K562 (cell line): Measurements from ENCODE around the gene MPIG6B. TPM values are rescaled to one million over a fixed set of nuclear protein-coding genes. Genes with fewer than 3 reads are reported as not detected.

Source experiments
- ATAC-seq: fragments of 200-7000 bp; cut with Tn5 transposase; 3 replicates; pipeline ENCODE4 v1.9.1; 2020; ENCODE audit warnings: moderate library complexity
- BruUV-seq: library from RNA; stranded (reverse); fragments of 400-500 nt; replicated peaks from 2 replicates; lab custom pipeline; 2021; lab: Mats Ljungman, UMichigan
- CTCF ChIA-PET: fragments of 300-600 bp; formaldehyde crosslinking; extraction: SDS; loops from one replicate; lab custom pipeline; 2021; ENCODE audit warnings: low intra/inter-chr PET ratio; lab: Yijun Ruan, JAX
- POLR2A ChIA-PET: fragments of 300-600, 350-650 bp; sonication (Branson Sonifier 250); formaldehyde crosslinking; extraction: SDS; loops from one replicate; lab custom pipeline; 2021; ENCODE audit warnings: antibody characterized with exemption, inconsistent platforms; lab: Yijun Ruan, JAX
- DNase-seq, 4 experiments: peaks; one replicate each; pipeline versions ENCODE4 v3.0.0 to v3.0.0-alpha.2; 2011 to 2018; ENCODE audit warnings: low spot score in 3 of 4, mixed read lengths in 3 of 4; ENCODE audit errors: extremely low read depth in 1 of 4
- FAIRE-seq: peaks from 2 replicates; lab custom pipeline; 2011; peaks lifted over from hg19 to GRCh38; lab: Jason Lieb, UNC
- H2AFZ ChIP-seq: 2 replicates; pipeline ENCODE4 v1.6.0; 2011; ENCODE audit warnings: low read depth, low read length, control low read depth, inconsistent platforms
- H3K27ac ChIP-seq: fragments of 200-600 bp; 3 replicates; pipeline ENCODE4 v1.8.0; 2011; ENCODE audit warnings: low read depth, mild to moderate bottlenecking, control low read depth, inconsistent platforms, low read length, moderate library complexity, mixed read lengths; ENCODE audit errors: extremely low read depth
- H3K27me3 ChIP-seq, 2 experiments: fragments of 300-600 bp in 1 of 2; 2 replicates in 1 of 2; 3 replicates in 1 of 2; pipeline versions ENCODE4 v1.6.0 to v1.8.0; 2011; ENCODE audit warnings: inconsistent platforms in 2 of 2, low read length in 2 of 2, mild to moderate bottlenecking in 1 of 2, mixed read lengths in 1 of 2, moderate library complexity in 1 of 2; ENCODE audit not compliant: control insufficient read depth in 2 of 2, insufficient read depth in 2 of 2
- H3K36me3 ChIP-seq: fragments of 300-600 bp; 3 replicates; pipeline ENCODE4 v1.8.0; 2011; ENCODE audit warnings: mild to moderate bottlenecking, low read length, inconsistent platforms; ENCODE audit not compliant: control insufficient read depth, insufficient read depth
- H3K4me1 ChIP-seq, 2 experiments: fragments of 200-600 bp in 1 of 2; replicated peaks in 1 of 2; 2 replicates in 1 of 2; 3 replicates in 1 of 2; pipeline versions ENCODE4 v1.5.1 to v1.8.0; 2011; ENCODE audit warnings: inconsistent platforms in 2 of 2, low read length in 2 of 2, mild to moderate bottlenecking in 1 of 2, mixed read lengths in 1 of 2, moderate library complexity in 1 of 2; ENCODE audit not compliant: control insufficient read depth in 2 of 2, insufficient read depth in 2 of 2
- H3K4me2 ChIP-seq: 2 replicates; pipeline ENCODE4 v1.6.1; 2011; ENCODE audit warnings: low read length, control low read depth, inconsistent platforms, mixed read lengths; ENCODE audit not compliant: insufficient read depth
- H3K4me3 ChIP-seq: fragments of 200-600 bp; sonication (generic), shearing (Covaris generic); 2 replicates; pipeline ENCODE4 v1.5.1; 2016; ENCODE audit warnings: control low read depth, inconsistent platforms
- H3K79me2 ChIP-seq: fragments of 200-600 bp; 3 replicates; pipeline ENCODE4 v1.8.0; 2011; ENCODE audit warnings: low read length, inconsistent platforms; ENCODE audit not compliant: control insufficient read depth, insufficient read depth
- H3K9ac ChIP-seq, 2 experiments: 2 replicates each; pipeline versions ENCODE4 v1.6.0 to v1.6.1; 2011; ENCODE audit warnings: low read depth in 2 of 2, low read length in 2 of 2, control low read depth in 1 of 2, inconsistent platforms in 1 of 2, mild to moderate bottlenecking in 1 of 2, mixed read lengths in 1 of 2; ENCODE audit not compliant: insufficient read depth in 1 of 2
- H3K9me1 ChIP-seq: one replicate; pipeline ENCODE4 v1.6.0; 2011; ENCODE audit warnings: inconsistent platforms, mild to moderate bottlenecking, low read length, moderate library complexity; ENCODE audit not compliant: control insufficient read depth, insufficient read depth
- H3K9me3 ChIP-seq: replicated peaks from 2 replicates; pipeline ENCODE4 v1.5.1; 2011; ENCODE audit warnings: low read depth, low read length, inconsistent platforms; ENCODE audit not compliant: control insufficient read depth, insufficient read depth
- H4K20me1 ChIP-seq: replicated peaks from 2 replicates; pipeline ENCODE4 v1.6.1; 2011; ENCODE audit warnings: low read length, inconsistent platforms, mixed read lengths; ENCODE audit not compliant: control insufficient read depth, insufficient read depth
- CBFB ChIP-seq: sonication (generic); formaldehyde crosslinking; IDR thresholded peaks from 2 replicates; pipeline ENCODE4 v1.4.0; 2020; ENCODE audit warnings: mild to moderate bottlenecking, missing genetic modification reagents
- FOXP1 ChIP-seq: sonication (generic); formaldehyde crosslinking; IDR thresholded peaks from 2 replicates; pipeline ENCODE4 v1.8.0; 2022; ENCODE audit warnings: mild to moderate bottlenecking, missing genetic modification reagents
- HLTF ChIP-seq: fragments of 450-650 bp; IDR thresholded peaks from 2 replicates; pipeline ENCODE4 v1.6.1; 2016
- KLF6 ChIP-seq: fragments of 250-450 bp; sonication (Bioruptor Pico); IDR thresholded peaks from 2 replicates; pipeline ENCODE4 v1.4.0; 2020; ENCODE audit warnings: mild to moderate bottlenecking, moderate library complexity, borderline replicate concordance
- LARP7 ChIP-seq: fragments of 450-650 bp; IDR thresholded peaks from 2 replicates; pipeline ENCODE4 v1.6.1; 2016
- MED1 ChIP-seq: sonication (generic); formaldehyde crosslinking; IDR thresholded peaks from 2 replicates; pipeline ENCODE4 v1.8.1; 2023; ENCODE audit warnings: missing genetic modification reagents, borderline replicate concordance
- POU5F1 ChIP-seq: fragments of 150-350 bp; IDR thresholded peaks from 2 replicates; pipeline ENCODE4 v1.6.1; 2014; ENCODE audit warnings: borderline replicate concordance, low read length, low read depth, mild to moderate bottlenecking; ENCODE audit not compliant: partially characterized antibody
- RBM39 ChIP-seq: fragments of 200-400 bp; formaldehyde crosslinking; optimal IDR thresholded peaks from 2 replicates; pipeline ENCODE3; 2018; ENCODE audit warnings: low read depth, low read length
- SETDB1 ChIP-seq: IDR thresholded peaks from one replicate; pipeline ENCODE4 v1.6.1; 2012; ENCODE audit warnings: low read length, control low read depth, inconsistent platforms
- TAL1 ChIP-seq: fragments of 450-650 bp; IDR thresholded peaks from 2 replicates; pipeline ENCODE4 v1.6.1; 2016; ENCODE audit warnings: mild to moderate bottlenecking
- TRIM24 ChIP-seq, 2 experiments: fragments of 450-650 bp; IDR thresholded peaks; 2 replicates each; pipeline ENCODE4 v1.6.1; 2016
- WHSC1 ChIP-seq: IDR thresholded peaks from one replicate; pipeline ENCODE4 v1.6.1; 2012; ENCODE audit warnings: low read length, control low read depth, inconsistent platforms
- ZKSCAN1 ChIP-seq: fragments of 150-350 bp; IDR thresholded peaks from 2 replicates; pipeline ENCODE4 v1.6.1; 2016; ENCODE audit warnings: low read depth, low read length
- ZNF445 ChIP-seq: fragments of 250-450 bp; sonication (Bioruptor Pico); IDR thresholded peaks from 2 replicates; pipeline ENCODE4 v1.4.0; 2020; ENCODE audit warnings: low read depth, mild to moderate bottlenecking, moderate library complexity
- WGBS: fragments of 100-300 bp; shearing (Covaris generic); methylation state at CpG from one replicate; pipeline ENCODE4 v1.1.6; 2016; ENCODE audit warnings: low coverage, mixed read lengths; ENCODE audit not compliant: insufficient coverage; ENCODE audit errors: missing lambda C conversion rate; 5-methylcytosine and 5-hydroxymethylcytosine counted together
- in situ Hi-C: fragments of 300-500 bp; cut with MboI; formaldehyde crosslinking; loops from 4 replicates; pipeline ENCODE4 v1.15.0; 2018; ENCODE audit warnings: inconsistent platforms, mixed read lengths
- intact Hi-C: fragments of 100-400 bp; cut with micrococcal nuclease; formaldehyde crosslinking; loops from 2 replicates; pipeline ENCODE4 v1.14.2; 2022
- polyA plus RNA-seq, 8 experiments: library from polyadenylated mRNA; depleted of rRNA in 4 of 8; stranded (reverse) in 5 of 8; unstranded in 3 of 8; fragments of >200 nt; fragmentation: Nextera tagmentation in 2 of 8; fragmentation: Illumina TruSeq in 1 of 8; extraction: Ambion mirVana in 2 of 8; extraction: Trizol in 1 of 8; gene quantifications; 2 replicates each; pipeline versions ENCODE4 v1.2.1 to v1.2.3, GENCODE V29; 2011 to 2014; ENCODE audit warnings: inconsistent platforms in 1 of 8, missing spikeins in 1 of 8
- total RNA-seq, 7 experiments: library from RNA; depleted of rRNA in 6 of 7; stranded (reverse); fragments of >200 nt in 6 of 7; fragmentation: Illumina TruSeq in 2 of 7; extraction: Trizol in 2 of 7; gene quantifications; 2 replicates each; pipeline versions ENCODE4 v1.2.1 to v1.2.3, GENCODE V29; 2011 to 2021; ENCODE audit warnings: low replicate concordance in 1 of 7
- TF ChIP-seq, protein P1 (sequence below), 2 experiments: IDR thresholded peaks in 1 of 2; conservative IDR thresholded peaks in 1 of 2; 2 replicates each; pipeline ENCODE4 v1.6.1; 2016; ENCODE audit warnings: low read depth in 2 of 2, mild to moderate bottlenecking in 1 of 2, missing compliant biosample characterization in 1 of 2, missing genetic modification characterization in 1 of 2, moderate library complexity in 1 of 2
- TF ChIP-seq, protein P2 (sequence below): fragments of 250-450 bp; sonication (Bioruptor Pico); IDR thresholded peaks from 2 replicates; pipeline ENCODE4 v1.6.1; 2021; ENCODE audit warnings: mild to moderate bottlenecking
- TF ChIP-seq, protein P3 (sequence below): sonication (generic); formaldehyde crosslinking; IDR thresholded peaks from 2 replicates; pipeline ENCODE4 v1.8.0; 2022; ENCODE audit warnings: mild to moderate bottlenecking, missing genetic modification reagents
- TF ChIP-seq, protein P4 (sequence below): sonication (generic); IDR thresholded peaks from 2 replicates; pipeline ENCODE4 v1.6.1; 2016

The MPIG6B gene
- total and polyA plus RNA-seq, 9 of the 15 experiments (the other 6 are each of a cell fraction or from before 2014, with no cell fraction given) = 0.11 to 1.2 (median 0.28) TPM; not detected in 1

DNA sequence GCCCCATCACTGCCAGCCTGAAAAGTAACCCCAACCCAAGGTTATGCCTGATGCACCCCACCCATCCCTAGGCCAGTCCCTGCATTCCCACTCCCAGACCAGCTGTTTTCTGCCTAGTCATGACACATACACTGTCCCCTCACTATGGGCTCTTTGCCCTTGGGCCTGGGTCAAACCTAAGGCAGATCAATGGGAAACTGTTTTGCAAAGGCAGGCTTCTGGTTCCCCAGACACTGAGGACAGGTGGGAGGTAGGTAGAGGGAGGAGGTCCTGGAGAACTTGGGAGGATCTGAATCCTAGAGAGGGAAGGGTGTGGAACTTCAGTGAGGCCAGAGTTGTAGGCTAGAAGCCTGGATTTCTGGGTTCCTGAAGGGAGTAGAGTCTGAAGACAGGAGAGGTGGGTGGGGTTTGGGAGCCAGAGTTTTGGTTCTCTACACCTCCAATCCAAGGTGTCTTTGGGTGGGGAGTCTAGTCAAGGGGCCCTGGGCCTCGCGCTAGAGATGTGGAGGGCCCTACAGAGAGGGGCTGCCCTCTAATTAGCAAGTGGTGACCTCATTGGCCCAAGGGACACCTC is 11.2 kb downstream of the MPIG6B start:
- intact Hi-C loops = loop anchor here (2.0 to 10.0 kb wide), 3 partner anchors 44 to 240 kb away; partner anchors contain the start of genes DXO and VARS1
- H3K9me3 ChIP-seq = no peaks in the 10 kb centered on the region
- peak overlapping the region; percentile 95 for H3K27ac ChIP-seq
- ATAC-seq = no peak
- CTCF ChIA-PET = no interaction called here
- no peak for DNase-seq
- H2AFZ ChIP-seq = no peak overlapping the region
- no TSS peak for BruUV-seq
- no peaks in the 10 kb centered on the region for H3K27me3 ChIP-seq
- peaks cover 77% of the 10 kb centered on the region for H3K79me2 ChIP-seq
- H3K4me3 ChIP-seq = peak overlapping the region; percentile 77
- no peaks in the 10 kb centered on the region for H3K9me1 ChIP-seq
- H4K20me1 ChIP-seq = peaks cover 24% of the 10 kb centered on the region
- no peak for FAIRE-seq
- POLR2A ChIA-PET = interaction anchor here (0.6 to 13.1 kb wide), 14 partner anchors 9 to 217 kb away, joined by 3 to 236 read pairs (median 6); partner anchors contain the start of genes ABHD16A, BAG6, C6orf47 and CSNK2B
- peak overlapping the region; percentile 100 for H3K4me2 ChIP-seq
- WGBS = 0% methylated on average over 2 of the region's 2 CpGs
- in situ Hi-C loops = no loop called here
- H3K36me3 ChIP-seq = peaks cover 56% of the 10 kb centered on the region
- H3K9ac ChIP-seq = peak overlapping the region; percentile 99
- peaks cover 43 to 58% of the 10 kb centered on the region in 2 experiments for H3K4me1 ChIP-seq
- TF ChIP-seq TAL1 = no peak
- TF ChIP-seq ZNF445 (CRISPR knock-in tag) = no peak
- no peak for TF ChIP-seq SETDB1
- TF ChIP-seq CBFB (CRISPR knock-in tag) = peak; percentile 30; the same call in 1 of the 2 replicates
- TF ChIP-seq WHSC1 = no peak
- no peak for TF ChIP-seq MED1 (CRISPR knock-in tag)
- no peak for TF ChIP-seq ZKSCAN1
- TF ChIP-seq, protein P1, sequence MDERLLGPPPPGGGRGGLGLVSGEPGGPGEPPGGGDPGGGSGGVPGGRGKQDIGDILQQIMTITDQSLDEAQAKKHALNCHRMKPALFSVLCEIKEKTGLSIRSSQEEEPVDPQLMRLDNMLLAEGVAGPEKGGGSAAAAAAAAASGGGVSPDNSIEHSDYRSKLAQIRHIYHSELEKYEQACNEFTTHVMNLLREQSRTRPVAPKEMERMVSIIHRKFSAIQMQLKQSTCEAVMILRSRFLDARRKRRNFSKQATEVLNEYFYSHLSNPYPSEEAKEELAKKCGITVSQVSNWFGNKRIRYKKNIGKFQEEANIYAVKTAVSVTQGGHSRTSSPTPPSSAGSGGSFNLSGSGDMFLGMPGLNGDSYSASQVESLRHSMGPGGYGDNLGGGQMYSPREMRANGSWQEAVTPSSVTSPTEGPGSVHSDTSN (CRISPR knock-in tag; IDR thresholded peaks at IDR 0.05; ENCODE audit: low read depth) = no peak
- TF ChIP-seq, protein P1 (tag; conservative IDR thresholded peaks at IDR 0.05; ENCODE audit: low read depth) = no peak
- no peak for TF ChIP-seq FOXP1 (CRISPR knock-in tag)
- TF ChIP-seq, protein P2, sequence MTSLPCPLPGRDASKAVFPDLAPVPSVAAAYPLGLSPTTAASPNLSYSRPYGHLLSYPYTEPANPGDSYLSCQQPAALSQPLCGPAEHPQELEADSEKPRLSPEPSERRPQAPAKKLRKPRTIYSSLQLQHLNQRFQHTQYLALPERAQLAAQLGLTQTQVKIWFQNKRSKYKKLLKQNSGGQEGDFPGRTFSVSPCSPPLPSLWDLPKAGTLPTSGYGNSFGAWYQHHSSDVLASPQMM = no peak
- peak; percentile 66 for TF ChIP-seq RBM39
- TF ChIP-seq, protein P3, sequence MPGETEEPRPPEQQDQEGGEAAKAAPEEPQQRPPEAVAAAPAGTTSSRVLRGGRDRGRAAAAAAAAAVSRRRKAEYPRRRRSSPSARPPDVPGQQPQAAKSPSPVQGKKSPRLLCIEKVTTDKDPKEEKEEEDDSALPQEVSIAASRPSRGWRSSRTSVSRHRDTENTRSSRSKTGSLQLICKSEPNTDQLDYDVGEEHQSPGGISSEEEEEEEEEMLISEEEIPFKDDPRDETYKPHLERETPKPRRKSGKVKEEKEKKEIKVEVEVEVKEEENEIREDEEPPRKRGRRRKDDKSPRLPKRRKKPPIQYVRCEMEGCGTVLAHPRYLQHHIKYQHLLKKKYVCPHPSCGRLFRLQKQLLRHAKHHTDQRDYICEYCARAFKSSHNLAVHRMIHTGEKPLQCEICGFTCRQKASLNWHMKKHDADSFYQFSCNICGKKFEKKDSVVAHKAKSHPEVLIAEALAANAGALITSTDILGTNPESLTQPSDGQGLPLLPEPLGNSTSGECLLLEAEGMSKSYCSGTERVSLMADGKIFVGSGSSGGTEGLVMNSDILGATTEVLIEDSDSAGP = 0 out of 2 replicates have a peak, but pooled peaks have one; percentile 7
- TF ChIP-seq, protein P4, sequence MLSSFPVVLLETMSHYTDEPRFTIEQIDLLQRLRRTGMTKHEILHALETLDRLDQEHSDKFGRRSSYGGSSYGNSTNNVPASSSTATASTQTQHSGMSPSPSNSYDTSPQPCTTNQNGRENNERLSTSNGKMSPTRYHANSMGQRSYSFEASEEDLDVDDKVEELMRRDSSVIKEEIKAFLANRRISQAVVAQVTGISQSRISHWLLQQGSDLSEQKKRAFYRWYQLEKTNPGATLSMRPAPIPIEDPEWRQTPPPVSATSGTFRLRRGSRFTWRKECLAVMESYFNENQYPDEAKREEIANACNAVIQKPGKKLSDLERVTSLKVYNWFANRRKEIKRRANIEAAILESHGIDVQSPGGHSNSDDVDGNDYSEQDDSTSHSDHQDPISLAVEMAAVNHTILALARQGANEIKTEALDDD = no peak
- no peak for TF ChIP-seq HLTF
- TF ChIP-seq KLF6 (CRISPR knock-in tag) = no peak
- no peak for TF ChIP-seq TRIM24 (IDR thresholded peaks at IDR 0.05)
- no peak for TF ChIP-seq LARP7
- peak; percentile 28 for TF ChIP-seq POU5F1
